NCI-H510A treated with DMSO at 0.1 percent for 48 hours (cell line): Measurements from ENCODE around the gene CHST13.
"Not testable (repeated sequence)": the region's sequence is repeated elsewhere in the genome, so short reads cannot be mapped to it uniquely, and the experiment has no call there.

Experiments
- DNase-seq: peaks from one replicate; lab custom pipeline; 2025; lab: John Stamatoyannopoulos, UW

The CHST13 gene

DNA sequence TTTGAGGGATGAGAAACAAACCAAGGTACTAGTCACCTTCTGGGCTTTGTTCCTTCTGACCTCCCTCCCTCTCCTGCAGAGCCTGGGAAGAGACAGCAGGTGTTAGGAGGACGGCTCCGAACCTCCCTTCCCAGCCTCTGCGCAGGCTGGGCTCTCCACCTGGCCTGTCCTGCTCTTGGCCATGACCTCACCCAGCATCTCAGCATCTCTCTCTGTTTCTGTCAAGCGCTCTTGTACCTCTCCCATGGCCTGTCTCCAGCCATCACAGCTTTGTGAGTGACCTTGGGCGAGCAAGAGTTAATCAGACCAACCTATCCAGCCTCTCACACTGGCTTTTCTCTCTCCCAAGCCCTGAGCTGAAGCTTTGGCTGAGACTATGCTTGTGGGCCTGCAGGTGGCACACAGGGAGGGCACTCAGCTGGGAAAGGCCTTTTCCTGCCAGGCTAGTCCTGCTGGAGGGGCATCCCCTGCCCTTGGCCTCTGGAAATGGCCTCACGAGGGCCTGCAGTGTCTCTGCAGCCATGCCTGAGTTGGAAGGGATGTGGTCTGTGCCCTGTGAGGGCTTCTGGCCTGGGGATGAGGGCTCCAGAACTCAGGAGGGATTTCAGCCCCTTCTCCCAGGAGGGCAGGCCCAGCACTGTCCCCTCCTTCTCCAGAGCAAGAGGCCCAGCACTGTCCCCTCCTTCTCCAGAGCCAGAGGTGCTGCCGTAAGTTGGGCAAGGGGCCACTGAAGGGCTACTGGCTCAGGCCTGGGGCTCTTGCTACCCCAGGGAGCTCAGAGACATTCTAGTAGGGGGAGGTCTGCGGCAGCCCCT lies 2.1 kb downstream of the CHST13 start:
- no peak for DNase-seq

DNA sequence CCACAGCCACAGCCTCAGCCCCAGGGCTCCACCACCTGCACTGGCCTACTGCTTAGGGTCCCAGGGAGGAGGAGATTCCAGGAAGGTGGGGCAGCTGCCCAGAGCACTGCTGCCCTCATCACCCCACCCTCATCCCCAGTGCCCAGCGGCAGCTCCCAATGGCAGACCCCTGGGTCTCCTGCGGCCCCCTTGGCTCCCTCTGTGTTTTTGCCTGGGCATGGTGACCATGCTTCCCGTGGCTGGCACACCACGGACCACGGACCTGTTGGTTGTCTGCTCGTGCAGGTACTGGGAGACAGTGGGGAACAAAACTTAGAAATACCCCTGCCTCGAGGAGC lies 2.7 kb downstream of the CHST13 start:
- DNase-seq = no peak

DNA sequence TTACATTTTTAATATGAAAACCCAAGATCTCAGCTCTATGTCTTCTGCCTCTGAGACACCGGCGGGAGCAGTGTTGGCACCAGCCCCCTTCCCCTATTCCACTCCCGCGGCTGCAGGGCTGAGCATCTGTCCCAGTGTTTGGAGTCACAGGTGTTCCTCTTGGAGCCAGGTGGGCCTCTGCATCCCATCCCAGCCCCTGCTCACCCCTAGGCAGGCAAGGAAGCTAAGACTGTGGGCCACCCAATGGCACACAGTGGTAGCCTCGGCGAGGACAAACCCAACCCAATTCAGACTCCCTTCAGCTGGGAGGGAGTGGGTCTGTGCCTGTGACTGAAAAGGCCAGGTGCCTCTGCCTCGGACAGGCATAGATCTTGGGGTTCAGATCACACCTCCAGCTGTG lies 3.1 kb downstream of the CHST13 start:
- DNase-seq = no peak

DNA sequence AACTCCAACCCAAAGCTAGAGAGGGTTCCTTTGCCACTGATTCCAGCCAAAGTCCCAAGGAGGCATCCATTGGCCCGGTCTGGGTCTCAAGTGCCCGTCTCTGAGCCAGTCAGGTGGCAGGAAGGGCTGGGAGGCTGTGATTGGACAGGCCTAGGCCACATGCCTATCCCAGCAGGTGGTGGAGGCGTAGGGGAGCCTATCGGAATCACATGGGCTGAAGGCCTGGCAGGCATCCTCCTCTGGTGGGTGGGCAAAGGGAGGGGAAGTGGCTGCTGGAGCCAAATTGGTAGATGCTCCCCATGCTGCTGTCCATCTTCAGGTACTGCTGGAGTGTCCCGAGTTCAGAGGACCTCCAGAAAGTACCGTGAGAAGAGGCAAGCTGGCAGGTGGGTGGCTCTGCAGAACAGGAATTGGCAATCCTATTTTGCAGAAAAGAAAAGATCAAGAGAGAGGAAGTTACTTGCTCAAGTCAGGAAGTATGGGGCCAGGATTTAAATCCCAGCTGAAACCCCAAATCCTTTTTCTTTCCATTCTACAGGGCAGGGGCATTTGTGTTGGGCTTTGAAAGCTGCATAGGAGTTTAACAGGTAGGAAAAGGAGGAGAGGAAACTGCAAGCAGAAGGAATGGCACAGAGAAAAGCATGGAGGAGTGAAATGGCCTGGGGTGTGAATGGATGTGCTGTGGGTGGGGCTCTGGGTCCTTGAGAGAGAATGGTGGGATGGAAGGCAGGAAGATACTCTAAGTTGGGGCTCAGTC lies 3.7 kb downstream of the CHST13 start:
- DNase-seq = no peak

DNA sequence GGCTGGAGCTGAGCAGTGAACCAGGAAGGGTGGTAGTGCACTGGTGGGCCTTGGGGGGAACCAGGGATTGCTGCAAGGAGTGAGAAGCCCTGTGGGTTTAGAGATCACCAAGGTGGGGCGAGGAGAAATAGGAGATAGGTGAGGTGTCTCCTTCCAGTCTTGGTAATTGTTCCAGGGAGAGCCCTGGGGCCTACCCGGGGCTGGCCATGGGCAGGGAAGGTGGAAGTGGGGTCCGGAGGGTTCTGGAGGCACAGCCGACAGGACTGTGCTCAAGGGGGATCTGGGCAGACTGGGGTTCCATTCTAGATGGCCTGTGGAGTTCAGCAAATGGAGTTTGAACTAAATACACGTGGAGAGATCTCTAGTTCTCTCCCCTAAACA lies 4.5 kb downstream of the CHST13 start:
- no peak for DNase-seq

DNA sequence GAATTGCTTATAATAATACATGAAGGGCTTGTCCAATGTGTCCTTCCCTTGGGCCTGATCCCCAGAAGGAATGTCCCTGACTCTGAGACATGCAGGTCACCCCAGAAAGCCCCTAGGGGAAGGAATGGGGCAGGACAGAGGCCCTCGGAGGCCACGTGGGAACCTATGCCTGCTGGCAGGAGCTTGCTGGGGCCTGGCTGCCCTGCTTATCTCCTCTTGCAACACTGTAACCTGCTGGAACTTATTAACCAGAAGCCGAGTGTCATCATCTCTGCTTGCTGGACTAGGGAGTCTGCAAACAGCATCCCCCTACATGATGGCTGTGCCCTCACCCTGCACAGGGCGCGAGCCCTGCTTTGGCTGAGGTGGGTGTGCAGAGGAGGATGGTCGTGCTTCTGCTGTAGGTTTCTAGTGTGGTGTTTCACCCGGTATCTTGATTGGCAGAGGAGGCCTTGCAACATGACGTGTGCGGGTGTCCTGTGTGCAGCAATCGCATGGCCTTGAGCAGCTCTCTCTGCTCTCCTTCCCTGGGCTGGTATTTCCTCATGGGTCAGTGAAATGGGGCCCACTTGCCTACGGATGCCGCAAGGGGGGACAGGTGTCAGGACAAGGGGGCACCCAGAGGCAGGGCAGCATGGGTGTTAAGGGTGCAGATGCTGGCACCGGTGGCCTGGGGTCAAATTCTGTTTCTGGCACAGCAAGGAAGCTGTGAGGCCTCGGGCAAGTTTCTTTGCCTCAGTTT lies 5.0 kb downstream of the CHST13 start:
- DNase-seq = no peak

DNA sequence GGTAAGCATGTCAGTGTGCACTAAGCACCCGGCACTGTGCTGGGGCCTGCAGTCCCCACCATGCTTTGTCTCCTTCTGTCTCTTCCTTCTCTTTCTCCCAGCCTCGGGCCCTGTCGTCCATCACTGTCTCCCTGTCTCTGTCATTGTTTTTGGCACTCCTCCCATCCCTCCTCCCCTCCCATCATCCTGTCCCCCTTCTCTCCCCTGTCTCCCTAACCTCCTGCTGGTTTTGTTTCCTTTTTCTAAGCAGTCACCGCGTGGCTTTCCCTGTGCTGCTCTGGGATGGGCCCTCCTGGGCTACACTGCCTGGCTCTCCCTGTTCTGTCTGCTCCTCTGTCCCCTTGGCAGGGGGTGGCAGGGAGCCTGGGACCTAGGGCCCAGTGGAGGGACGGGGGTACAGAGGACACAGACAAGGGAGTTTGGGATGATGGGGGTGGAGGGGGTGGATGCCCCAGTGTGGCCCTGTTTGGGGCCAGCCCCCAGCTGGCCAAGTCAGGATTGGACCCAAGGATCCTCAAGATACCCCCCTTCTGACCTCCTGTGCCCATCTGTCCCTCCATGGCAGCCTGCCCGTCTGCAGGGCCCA lies 5.7 kb downstream of the CHST13 start:
- no peak for DNase-seq

DNA sequence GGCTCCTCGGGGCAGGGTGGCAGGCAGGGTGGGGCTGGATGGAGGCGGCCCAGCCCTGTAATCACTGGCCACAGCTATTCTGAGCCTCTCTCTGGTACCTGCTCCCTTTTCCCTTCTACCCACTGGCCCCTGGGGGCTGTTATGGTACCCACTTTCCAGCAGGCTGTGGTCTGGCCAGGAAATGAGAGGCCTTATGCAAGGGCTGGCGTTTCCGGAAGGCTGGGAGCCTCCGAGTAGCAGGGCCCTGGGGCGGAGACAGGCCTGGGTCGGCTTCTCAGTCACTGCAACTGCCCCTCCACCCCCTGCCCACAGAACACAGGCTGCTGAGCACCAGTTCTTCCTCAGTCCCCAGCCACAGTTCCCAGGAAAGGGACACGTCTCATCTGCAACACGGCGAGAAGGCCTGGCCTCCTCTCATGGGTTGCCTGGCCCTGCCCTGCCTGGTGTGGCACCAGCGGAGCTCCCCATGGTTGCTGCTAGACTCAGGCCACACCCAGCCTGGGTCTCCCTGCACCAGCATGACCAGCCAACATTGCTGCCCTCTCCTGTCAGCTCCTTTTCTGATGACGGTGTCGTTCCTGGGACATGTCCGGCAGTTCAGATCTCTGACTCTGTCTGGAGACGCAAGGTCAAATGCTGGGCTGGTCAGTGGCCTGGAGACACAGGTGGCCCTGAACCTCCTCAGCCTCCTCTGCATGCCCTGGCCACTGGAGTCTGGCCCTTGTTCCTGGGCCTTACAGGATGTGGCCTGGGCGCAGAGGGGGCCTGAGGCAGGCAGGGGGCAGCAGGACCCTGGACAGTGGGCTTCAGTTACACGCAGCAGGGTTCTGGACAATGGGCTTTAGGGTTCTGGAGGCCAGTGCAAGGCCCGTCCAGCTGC lies 6.5 kb downstream of the CHST13 start:
- no peak for DNase-seq

DNA sequence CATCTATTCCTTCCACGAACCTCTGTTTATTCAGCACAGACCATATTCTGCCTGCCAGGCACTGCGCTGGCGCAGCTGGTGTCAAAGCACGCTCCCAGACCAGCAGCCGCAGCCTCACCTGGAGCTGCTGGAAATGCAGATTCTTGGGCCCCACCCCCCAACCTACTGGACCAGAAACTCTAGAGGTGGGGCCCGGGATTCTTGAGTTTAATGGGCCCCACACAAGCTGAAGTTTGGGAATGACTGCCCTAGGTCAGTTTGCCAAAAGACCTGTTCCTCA lies 7.0 kb downstream of the CHST13 start:
- DNase-seq = no peak

DNA sequence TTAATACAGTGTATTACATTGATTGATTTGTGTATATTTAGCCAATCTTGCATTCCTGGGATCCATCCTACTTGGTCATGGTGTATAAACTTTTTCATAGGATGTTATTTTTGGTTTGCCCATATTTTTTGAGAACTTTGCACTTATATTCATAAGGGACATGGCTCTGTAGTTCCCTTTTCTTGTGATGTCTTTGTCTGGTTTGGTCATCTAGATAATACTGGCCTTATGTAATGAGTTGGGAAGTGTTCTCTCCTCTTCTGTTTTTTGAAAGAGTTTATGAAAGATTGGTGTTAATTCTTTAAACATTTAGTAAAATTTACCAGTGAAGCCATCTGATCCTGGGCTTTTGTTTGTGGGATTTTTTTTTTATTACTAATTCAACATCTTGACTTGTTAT lies 9.6 kb downstream of the CHST13 start:
- DNase-seq = no peak

DNA sequence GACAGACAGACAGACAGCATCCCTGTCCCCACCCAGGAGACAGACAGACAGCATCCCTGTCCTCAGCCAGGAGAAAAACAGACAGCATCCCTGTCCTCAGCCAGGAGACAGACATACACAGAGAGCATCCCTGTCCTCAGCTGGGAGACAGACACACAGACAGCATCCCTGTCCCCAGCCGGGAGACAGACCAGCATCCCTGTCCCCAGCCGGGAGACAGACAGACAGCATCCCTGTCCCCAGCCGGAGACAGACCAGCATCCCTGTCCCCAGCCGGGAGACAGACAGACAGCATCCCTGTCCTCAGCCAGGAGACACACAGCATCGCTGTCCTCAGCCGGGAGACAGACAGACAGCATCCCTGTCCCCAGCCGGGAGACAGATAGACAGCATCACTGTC lies 10.8 kb downstream of the CHST13 start:
- DNase-seq = not testable (repeated sequence)

DNA sequence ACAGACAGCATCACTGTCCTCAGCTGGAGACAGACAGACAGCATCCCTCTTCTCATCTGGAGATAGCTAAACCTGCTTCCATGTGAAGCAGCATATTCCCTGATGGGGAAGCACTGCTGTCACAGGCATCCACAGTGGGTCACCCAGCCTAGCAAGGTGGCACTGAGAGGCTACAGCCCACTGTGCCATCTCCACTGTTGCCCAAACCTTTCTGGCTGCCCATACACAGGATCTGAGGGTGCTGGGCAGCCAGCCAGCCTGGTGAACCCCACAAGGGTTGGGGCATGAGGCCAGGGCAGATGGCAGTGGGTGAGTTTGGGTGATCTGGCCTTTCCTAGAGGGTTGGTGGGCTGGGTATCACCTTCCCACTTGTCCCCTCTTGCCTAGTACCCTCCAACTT lies 11.7 kb downstream of the CHST13 start:
- DNase-seq = no peak

DNA sequence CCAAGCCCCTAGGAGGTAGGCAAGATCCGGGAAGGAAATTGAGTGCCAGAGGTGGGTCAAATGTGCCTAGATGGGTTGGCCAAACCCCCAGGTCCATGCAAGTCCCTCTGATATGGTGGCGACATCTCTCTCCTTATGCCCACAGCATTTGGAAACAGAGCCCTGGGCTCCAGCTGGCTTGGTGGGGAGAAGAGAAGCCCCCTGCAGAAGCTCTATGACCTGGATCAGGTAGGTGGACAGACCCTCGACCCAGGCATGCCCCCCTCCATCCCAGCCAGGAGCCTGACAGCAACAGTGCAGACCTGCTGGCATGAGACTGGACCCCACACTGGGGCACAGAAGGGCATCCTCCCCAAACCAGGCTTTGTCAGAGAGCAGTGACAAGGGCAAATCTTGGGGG lies 12.2 kb downstream of the CHST13 start:
- no peak for DNase-seq

DNA sequence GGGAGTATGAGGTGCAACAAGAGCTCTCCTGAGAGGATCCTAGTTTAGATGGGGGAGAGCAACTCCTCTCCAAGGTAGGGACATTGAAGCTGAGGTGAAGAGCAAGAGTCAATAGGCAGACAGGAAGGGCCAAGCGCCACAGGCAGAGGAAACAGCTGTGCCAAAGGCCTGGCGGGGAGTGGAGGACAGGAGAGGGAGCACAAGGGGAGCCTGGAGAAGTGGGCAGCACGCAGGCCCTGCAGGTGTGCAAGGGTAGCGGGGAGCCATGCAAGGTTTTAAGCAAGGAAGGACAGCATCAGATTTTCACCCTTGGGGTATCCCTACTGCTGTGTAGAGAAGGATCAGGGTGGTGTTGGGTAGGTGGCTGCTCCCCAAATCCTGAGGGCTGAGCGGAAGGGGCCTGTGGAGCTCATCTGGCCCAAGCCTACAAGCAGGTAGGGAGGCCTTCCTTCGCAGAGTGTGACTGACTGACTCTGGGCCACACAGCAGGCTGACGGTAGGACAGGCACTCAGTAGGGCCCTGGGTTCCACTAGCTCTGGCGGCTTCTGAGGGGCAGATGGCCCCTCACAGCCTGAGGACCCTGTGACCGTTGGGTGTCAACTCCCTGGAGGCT lies 13.3 kb downstream of the CHST13 start:
- peak; percentile 13 for DNase-seq

DNA sequence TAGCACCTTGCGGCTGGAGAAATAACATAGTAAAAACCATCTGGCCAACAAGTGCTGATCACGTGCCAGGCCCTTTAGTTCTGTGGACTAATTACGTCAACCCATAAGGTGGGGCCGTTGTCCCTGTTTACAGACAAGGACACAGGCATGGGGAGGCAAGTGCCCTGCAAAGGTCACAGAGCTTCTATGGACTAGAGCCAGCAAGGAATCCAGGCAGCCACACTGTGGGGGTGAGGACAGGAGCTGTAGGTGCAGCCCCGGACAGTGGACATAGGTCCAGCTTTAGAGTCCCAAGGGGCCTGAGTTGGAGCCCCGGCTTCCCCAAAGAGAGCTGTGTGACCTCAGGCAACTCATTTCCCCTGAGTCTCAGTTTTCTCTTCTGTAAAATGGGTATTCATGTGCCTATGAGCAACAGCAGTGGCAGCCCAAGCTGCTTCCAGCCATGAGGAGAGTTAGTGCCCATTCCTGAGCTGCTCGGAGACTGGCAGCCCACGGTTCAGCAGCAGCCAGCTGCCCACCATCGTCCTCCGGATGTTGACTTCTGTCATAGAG lies 13.9 kb downstream of the CHST13 start:
- no peak for DNase-seq

DNA sequence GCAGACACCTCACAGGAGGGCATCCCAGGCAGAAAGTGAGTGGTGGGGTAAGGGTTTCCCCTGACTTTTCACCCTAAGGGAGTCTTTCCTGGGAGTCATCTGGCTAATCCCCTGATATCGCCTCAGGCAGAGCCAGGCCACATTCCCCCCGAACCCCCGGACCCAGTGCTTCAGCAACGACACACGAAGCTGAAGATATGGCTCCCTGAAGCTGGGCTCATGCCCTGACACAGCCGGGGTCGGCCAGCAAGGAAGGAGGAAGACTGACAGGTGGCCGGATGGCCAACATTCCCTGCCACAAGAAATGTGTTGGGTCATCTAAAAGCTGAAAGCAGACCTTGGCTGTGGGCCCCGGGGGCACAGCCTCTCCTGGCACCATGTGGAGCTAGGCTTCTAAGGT lies 14.4 kb downstream of the CHST13 start:
- DNase-seq = no peak

DNA sequence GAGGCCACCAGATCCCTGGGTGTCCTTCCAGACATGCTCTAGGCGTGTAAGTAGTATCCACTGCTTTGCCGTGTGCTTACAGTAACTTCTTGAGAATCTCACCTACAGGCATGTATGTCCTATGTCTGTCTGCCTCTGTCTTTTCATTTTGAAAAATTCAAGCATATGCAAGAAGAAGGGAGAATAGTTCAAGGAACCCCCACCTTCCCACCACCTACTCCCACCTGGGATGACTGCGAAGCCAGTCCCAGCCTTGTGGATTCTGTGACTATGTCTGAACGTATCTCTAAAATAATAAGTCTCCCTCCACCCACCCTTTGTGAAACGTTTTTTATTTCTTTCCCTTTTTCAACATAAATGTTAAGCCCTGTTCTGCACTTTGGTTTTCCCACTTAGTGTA lies 15.0 kb downstream of the CHST13 start:
- no peak for DNase-seq

DNA sequence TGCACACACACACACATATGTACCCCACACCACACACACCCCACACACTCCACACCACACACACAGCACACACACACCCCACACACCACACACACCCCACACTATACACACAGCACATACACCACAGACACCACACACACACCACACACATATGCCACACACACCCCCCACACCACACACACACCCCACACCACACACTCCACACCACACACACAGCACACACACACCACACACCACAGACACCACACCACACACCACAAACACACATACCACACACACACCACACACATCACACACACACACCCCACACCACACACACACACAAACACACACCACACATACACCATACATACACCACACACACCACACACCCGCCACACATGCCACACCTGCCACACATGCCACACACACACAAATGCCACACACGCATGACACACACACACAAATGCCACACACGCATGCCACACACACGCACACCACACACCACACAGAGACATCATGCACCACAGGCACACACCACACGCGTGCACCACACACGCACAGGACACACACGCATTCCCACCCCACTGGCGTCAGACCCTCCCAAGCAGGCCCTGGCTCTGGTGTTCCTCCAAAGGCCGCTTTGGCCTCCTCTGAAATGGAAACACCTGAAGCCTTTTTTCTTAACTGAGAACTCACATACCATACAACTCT lies 15.7 kb downstream of the CHST13 start:
- DNase-seq = no peak

DNA sequence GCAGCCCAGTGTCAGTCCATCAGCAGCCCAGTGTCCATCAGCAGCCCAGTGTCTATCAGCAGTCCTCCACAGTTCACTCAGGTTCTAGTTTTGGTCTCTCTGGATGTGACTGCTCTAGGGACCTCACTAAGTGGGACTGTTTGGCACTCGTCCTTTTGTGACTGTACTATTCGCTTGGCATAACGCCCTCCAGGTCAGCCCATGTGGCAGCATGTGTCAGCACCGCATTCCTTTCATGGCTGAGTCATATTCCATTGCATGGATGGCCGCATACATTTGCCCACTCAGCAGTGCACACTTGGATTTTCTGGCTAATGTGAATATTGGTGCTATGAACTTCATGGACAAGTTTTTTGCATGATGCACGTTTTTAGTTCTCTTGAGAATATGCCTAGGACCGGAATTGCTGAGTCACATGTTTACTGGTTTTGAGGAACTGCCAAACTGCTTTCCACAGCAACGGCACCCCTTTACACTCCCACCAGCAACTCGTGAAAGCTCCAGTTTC lies 16.4 kb downstream of the CHST13 start:
- DNase-seq = no peak

DNA sequence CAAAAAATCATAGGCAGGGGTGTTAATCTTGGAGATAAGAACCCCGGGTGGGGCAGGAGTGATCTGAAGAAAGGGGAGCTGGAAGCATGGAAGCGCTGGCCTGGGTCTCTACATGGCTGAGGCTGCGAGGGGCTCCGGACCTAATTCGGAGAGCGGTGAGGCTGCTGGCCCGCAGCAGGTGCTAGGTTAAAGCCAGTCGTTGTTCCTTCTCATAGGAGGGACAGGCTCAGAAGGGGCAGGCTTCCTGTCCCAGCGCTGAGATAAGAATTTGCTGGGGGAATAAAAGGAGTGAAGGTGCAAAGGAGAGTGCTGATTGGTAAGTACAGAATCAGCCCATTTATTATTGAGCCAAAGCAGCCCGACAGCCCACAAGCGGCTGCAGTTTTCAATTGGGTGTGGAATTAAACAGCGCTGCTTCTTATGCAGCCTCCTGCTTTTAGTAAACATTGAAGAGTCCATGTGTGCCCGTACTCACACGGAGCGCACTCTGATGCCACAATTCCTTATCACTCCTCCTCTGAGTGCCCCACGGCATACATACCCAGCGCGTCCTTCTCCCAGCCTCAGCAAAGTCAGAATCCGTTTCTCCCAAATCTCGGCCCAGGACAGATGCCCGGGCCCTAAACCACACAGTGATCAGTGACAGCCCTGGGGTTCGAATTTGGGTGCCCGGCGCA lies 17.1 kb downstream of the CHST13 start:
- DNase-seq = no peak
